Stimulated activated CD8-positive, alpha-beta memory T cell treated with anti-CD3 and anti-CD28 coated beads, Interleukin-2, amount 100 ng/mL, for 48 hours (primary cell): ENCODE data around the gene DUSP6.

Experiments used
- DNase-seq, 2 donors: peaks; one replicate each; pipeline ENCODE4 v3.0.0-alpha.2; 2020; ENCODE audit warnings: low read depth in 2 of 2

Gene DUSP6

GRCh38 chr12:89328151-89329030 lies 23.9 kb downstream of the DUSP6 start:
- DNase-seq, result no peak

- DNase-seq, result no peak
Measured at GRCh38 chr12:89327486-89328094, 24.7 kb downstream of the DUSP6 start.

- no peak for DNase-seq
Measured at GRCh38 chr12:89326239-89327040, 25.9 kb downstream of the DUSP6 start.

- DNase-seq, result no peak
Measured at GRCh38 chr12:89325495-89325894, 26.8 kb downstream of the DUSP6 start.

- no peak for DNase-seq
Measured at GRCh38 chr12:89324437-89324836, 27.9 kb downstream of the DUSP6 start.

GRCh38 chr12:89323568-89324218 lies 28.6 kb downstream of the DUSP6 start:
- DNase-seq, result no peak

- no peak for DNase-seq
Measured at GRCh38 chr12:89320735-89321134, 31.6 kb downstream of the DUSP6 start.

- no peak for DNase-seq
Measured at GRCh38 chr12:89319606-89320005, 32.7 kb downstream of the DUSP6 start.

- no peak for DNase-seq
Measured at GRCh38 chr12:89319122-89319521, 33.2 kb downstream of the DUSP6 start.

- DNase-seq, result no peak
Measured at GRCh38 chr12:89316705-89317139, 35.6 kb downstream of the DUSP6 start.

- no peak for DNase-seq
Measured at GRCh38 chr12:89314060-89314761, 38.1 kb downstream of the DUSP6 start.

GRCh38 chr12:89311703-89312293 lies 40.5 kb downstream of the DUSP6 start:
- no peak for DNase-seq

- DNase-seq, result no peak
Measured at GRCh38 chr12:89309815-89310214, 42.5 kb downstream of the DUSP6 start.

GRCh38 chr12:89309440-89309802 lies 42.9 kb downstream of the DUSP6 start:
- DNase-seq, result no peak

GRCh38 chr12:89307474-89308253 lies 44.6 kb downstream of the DUSP6 start:
- DNase-seq, result no peak

- no peak for DNase-seq
Measured at GRCh38 chr12:89306827-89307473, 45.4 kb downstream of the DUSP6 start.

GRCh38 chr12:89305373-89305772 lies 46.9 kb downstream of the DUSP6 start:
- DNase-seq, result no peak

GRCh38 chr12:89299931-89300330 lies 52.4 kb downstream of the DUSP6 start:
- no peak for DNase-seq

- no peak for DNase-seq
Measured at GRCh38 chr12:89299417-89299816, 52.9 kb downstream of the DUSP6 start.
